HG03045 (cell line): ENCODE results near the gene MAPK14.
A peak's percentile ranks its signal among the peaks of the same experiment; 100 is the strongest.
"Not testable (repeated sequence)": the region's sequence is repeated elsewhere in the genome, so short reads cannot be mapped to it uniquely, and the experiment has no call there.

Source experiments
- ATAC-seq: cut with Tn5 transposase; IDR thresholded peaks from one replicate; pipeline ENCODE4 v1.9.1; 2021; ENCODE audit warnings: mild to moderate bottlenecking, moderate library complexity; ENCODE audit not compliant: unreplicated experiment

MAPK14 gene

GRCh38 chr6:36120539-36120938 is 92.9 kb downstream of the MAPK14 start:
- no peak for ATAC-seq

GRCh38 chr6:36120979-36121786 is 93.6 kb downstream of the MAPK14 start:
- ATAC-seq = no peak

GRCh38 chr6:36121787-36122494 is 94.3 kb downstream of the MAPK14 start:
- ATAC-seq = no peak

- ATAC-seq = no peak
These were observed 95.1 kb downstream of the MAPK14 start for GRCh38 chr6:36122495-36123269.

GRCh38 chr6:36123270-36124139 is 95.9 kb downstream of the MAPK14 start:
- ATAC-seq = peak; percentile 72

- ATAC-seq = not testable (repeated sequence)
These were observed 96.7 kb downstream of the MAPK14 start for GRCh38 chr6:36124346-36124745.

GRCh38 chr6:36124881-36125280 is 97.3 kb downstream of the MAPK14 start:
- no peak for ATAC-seq

GRCh38 chr6:36125575-36125974 is 98.0 kb downstream of the MAPK14 start:
- ATAC-seq = no peak

GRCh38 chr6:36126121-36126520 is 98.5 kb downstream of the MAPK14 start:
- ATAC-seq = no peak

- ATAC-seq = no peak
These were observed 99.2 kb downstream of the MAPK14 start for GRCh38 chr6:36126553-36127458.

- no peak for ATAC-seq
These were observed 99.9 kb downstream of the MAPK14 start for GRCh38 chr6:36127462-36128016.

GRCh38 chr6:36128073-36128472 is 100.5 kb downstream of the MAPK14 start:
- no peak for ATAC-seq

GRCh38 chr6:36128793-36129192 is 101.2 kb downstream of the MAPK14 start:
- ATAC-seq = no peak

GRCh38 chr6:36129334-36129733 is 101.7 kb downstream of the MAPK14 start:
- ATAC-seq = not testable (repeated sequence)

GRCh38 chr6:36129941-36130666 is 102.5 kb downstream of the MAPK14 start, which contains the start of gene MAPK13:
Gene MAPK13 (plus strand): TSS chr6:36130513. CDS start chr6:36130583, 70 bp downstream.
- peak; percentile 20 for ATAC-seq

GRCh38 chr6:36130667-36131510 is 103.3 kb downstream of the MAPK14 start:
- peak; percentile 30 for ATAC-seq

GRCh38 chr6:36131511-36132245 is 104.1 kb downstream of the MAPK14 start:
- ATAC-seq = peak; percentile 74
